ENCODE results near the gene RAD51B. TPM values are rescaled to one million over a fixed set of nuclear protein-coding genes. Genes with fewer than 3 reads are reported as not detected.
A peak's percentile ranks its signal among the peaks of the same experiment; 100 is the strongest.

RAD51B gene
- total and polyA plus RNA-seq, 4 donors = 2.5 to 95.0 (median 9.6) TPM

DNA sequence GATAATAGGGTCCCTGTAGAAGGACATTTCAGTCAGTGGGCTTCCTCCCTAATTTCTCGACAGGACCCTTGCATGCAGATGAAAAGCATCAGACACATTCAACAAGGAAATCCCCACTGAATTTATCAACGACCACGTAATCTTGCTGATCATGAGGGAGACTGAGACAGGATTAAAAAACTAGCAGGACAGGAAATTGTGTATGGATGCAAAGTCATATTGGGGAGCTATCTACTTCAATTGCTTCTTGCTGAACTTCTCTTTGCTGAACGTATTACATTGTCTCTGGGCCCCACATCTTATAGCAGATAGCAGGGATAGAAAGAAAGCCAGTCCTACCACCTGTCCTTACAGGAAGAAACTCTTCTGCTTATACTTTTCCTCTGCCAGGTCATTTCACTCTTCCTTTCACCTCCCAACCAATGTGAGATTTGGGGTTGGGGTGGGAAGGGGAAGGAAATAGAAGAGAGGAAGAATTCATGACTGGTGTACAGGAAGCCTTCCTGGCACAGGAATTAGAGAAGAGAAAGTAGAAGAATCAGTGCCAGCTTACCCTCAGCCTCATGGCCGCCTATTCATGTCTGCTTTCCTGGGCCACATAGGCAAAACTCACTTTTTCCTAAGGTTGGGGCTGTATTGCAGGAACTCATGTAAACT is 640.0 kb downstream of the RAD51B start:
- Histone ChIP-seq H3K4me1 (ENCODE audit: control insufficient read depth in 5 of 5, insufficient read depth in 5 of 5, low read length in 5 of 5) (peaks cover 0 to 27% (median 17%) of the 10 kb centered on the region in 5 donors), H3K27ac (ENCODE audit: low read depth in 1 of 2, low read length in 1 of 2) (peak overlapping the region in 1 of 2 donors; percentile 65), H3K27me3 (ENCODE audit: control insufficient read depth in 3 of 3, insufficient read depth in 3 of 3, low read length in 2 of 3) (no peaks in the 10 kb centered on the region), H3K9me3 (ENCODE audit: control insufficient read depth in 4 of 4, insufficient read depth in 3 of 4, low read length in 3 of 4) (peaks cover 0 to 5% (median 0%) of the 10 kb centered on the region in 4 donors), H3K36me3 (ENCODE audit: control insufficient read depth in 4 of 4, insufficient read depth in 4 of 4, low read length in 4 of 4) (no peaks in the 10 kb centered on the region), H3K4me3 (no peak overlapping the region), H3K9ac (ENCODE audit: insufficient read depth in 1 of 2, low read length in 2 of 2) (peak overlapping the region in 1 of 2 donors; percentile 31)
- WGBS, 2 donors = 41 to 56% methylated on average over 5 of the region's 5 CpGs
- DNase-seq (no peak), ATAC-seq (ENCODE audit: insufficient read depth, low FRiP score) (no peak)
- TF ChIP-seq, protein P1, sequence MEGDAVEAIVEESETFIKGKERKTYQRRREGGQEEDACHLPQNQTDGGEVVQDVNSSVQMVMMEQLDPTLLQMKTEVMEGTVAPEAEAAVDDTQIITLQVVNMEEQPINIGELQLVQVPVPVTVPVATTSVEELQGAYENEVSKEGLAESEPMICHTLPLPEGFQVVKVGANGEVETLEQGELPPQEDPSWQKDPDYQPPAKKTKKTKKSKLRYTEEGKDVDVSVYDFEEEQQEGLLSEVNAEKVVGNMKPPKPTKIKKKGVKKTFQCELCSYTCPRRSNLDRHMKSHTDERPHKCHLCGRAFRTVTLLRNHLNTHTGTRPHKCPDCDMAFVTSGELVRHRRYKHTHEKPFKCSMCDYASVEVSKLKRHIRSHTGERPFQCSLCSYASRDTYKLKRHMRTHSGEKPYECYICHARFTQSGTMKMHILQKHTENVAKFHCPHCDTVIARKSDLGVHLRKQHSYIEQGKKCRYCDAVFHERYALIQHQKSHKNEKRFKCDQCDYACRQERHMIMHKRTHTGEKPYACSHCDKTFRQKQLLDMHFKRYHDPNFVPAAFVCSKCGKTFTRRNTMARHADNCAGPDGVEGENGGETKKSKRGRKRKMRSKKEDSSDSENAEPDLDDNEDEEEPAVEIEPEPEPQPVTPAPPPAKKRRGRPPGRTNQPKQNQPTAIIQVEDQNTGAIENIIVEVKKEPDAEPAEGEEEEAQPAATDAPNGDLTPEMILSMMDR (IDR thresholded peaks at IDR 0.05; ENCODE audit: control extremely low read depth, extremely low read depth) = no peak

DNA sequence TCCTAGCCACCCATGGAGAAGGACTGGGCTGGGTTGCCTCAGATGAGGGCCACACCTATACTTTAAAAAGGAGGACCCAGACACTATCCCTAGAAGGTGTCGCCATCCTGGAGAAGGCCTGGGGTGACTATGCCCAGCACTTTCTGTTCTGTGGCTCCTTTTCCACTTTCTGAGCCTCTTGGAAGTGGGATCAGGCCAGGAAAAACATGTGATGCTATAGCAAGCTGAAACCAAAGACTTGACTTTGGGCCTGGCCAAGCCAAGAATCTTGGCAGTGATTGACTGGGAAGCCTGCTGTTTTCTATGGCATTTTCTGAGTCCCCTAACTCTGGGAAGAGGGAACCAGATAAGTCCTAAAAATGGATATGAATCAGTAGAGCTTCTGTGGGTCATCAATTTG is 641.0 kb downstream of the RAD51B start:
- no peak for ATAC-seq (ENCODE audit: insufficient read depth, low FRiP score)
- TF ChIP-seq, protein P1 (IDR thresholded peaks at IDR 0.05; ENCODE audit: control extremely low read depth, extremely low read depth) = no peak
- DNase-seq = peak in 1 of 3 donors; percentile 75
- H3K4me1 ChIP-seq (ENCODE audit: control insufficient read depth in 5 of 5, insufficient read depth in 5 of 5, low read length in 5 of 5) = peaks cover 0 to 31% (median 17%) of the 10 kb centered on the region in 5 donors
- no peak overlapping the region for H3K9ac ChIP-seq (ENCODE audit: insufficient read depth in 1 of 2, low read length in 2 of 2)
- H3K36me3 ChIP-seq (ENCODE audit: control insufficient read depth in 4 of 4, insufficient read depth in 4 of 4, low read length in 4 of 4) = no peaks in the 10 kb centered on the region
- no peaks in the 10 kb centered on the region for H3K9me3 ChIP-seq (ENCODE audit: control insufficient read depth in 4 of 4, insufficient read depth in 3 of 4, low read length in 3 of 4)
- peak overlapping the region in 1 of 2 donors; percentile 43 for H3K27ac ChIP-seq (ENCODE audit: low read depth in 1 of 2, low read length in 1 of 2)
- no peak overlapping the region for H3K4me3 ChIP-seq
- no peaks in the 10 kb centered on the region for H3K27me3 ChIP-seq (ENCODE audit: control insufficient read depth in 3 of 3, insufficient read depth in 3 of 3, low read length in 2 of 3)
- WGBS, 2 donors = 88 to 94% methylated on average over 1 of the region's 1 CpG

DNA sequence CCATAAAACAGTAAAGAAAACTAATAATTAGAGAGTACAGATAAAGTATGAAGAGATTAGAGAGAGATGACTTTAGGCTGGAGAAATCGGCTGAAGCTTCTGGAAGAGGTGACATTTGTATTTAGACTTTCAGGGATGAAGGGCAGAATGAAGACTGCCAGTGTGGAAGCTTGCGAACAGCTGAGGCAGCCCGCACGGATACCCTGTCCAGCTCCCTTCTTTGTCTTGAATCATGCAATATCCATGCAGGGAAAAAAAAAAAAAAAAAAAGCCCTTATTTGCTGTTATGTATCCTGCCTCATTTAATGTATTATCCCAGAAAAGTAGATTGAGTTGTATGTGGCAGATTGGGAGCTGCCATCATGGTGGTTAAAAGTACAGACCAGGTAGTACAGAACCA is 641.5 kb downstream of the RAD51B start:
- Histone ChIP-seq H3K36me3 (ENCODE audit: control insufficient read depth in 4 of 4, insufficient read depth in 4 of 4, low read length in 4 of 4) (no peaks in the 10 kb centered on the region), H3K9me3 (ENCODE audit: control insufficient read depth in 4 of 4, insufficient read depth in 3 of 4, low read length in 3 of 4) (no peaks in the 10 kb centered on the region), H3K27ac (ENCODE audit: low read depth in 1 of 2, low read length in 1 of 2) (no peak overlapping the region), H3K9ac (ENCODE audit: insufficient read depth in 1 of 2, low read length in 2 of 2) (no peak overlapping the region), H3K4me3 (no peak overlapping the region), H3K4me1 (ENCODE audit: control insufficient read depth in 5 of 5, insufficient read depth in 5 of 5, low read length in 5 of 5) (peaks cover 0 to 31% (median 17%) of the 10 kb centered on the region in 5 donors), H3K27me3 (ENCODE audit: control insufficient read depth in 3 of 3, insufficient read depth in 3 of 3, low read length in 2 of 3) (no peaks in the 10 kb centered on the region)
- TF ChIP-seq, protein P1 (IDR thresholded peaks at IDR 0.05; ENCODE audit: control extremely low read depth, extremely low read depth) = no peak
- no peak for ATAC-seq (ENCODE audit: insufficient read depth, low FRiP score)
- WGBS, 2 donors = 78 to 99% methylated on average over 4 of the region's 4 CpGs
- no peak for DNase-seq
